ENCODE measurements around the gene RASL10B.

The RASL10B gene

GRCh38 chr17:35708149-35708548 is 23.3 kb upstream of the RASL10B start:
- H3K9ac ChIP-seq (ENCODE audit: low read depth, low read length, poor library complexity, severe bottlenecking), result no peak overlapping the region
- no peaks in the 10 kb centered on the region for H3F3A ChIP-seq (ENCODE audit: low read depth)
- TF ChIP-seq EZH2phosphoT487 (IDR thresholded peaks at IDR 0.05; ENCODE audit: borderline replicate concordance), result no peak
- no peak for TF ChIP-seq CTCF (conservative IDR thresholded peaks at IDR 0.05; ENCODE audit: low read length)
- no peaks in the 10 kb centered on the region for H3K4me1 ChIP-seq (ENCODE audit: insufficient read depth, low read length, poor library complexity, severe bottlenecking)
- H3K4me3 ChIP-seq (ENCODE audit: low read length, poor library complexity, severe bottlenecking), result no peak overlapping the region
- H3K79me2 ChIP-seq (ENCODE audit: insufficient read depth, low read length), result no peaks in the 10 kb centered on the region
- no peaks in the 10 kb centered on the region for H3K27me3 ChIP-seq (ENCODE audit: insufficient read depth, low read length, poor library complexity, severe bottlenecking)
- H3K9me3 ChIP-seq (ENCODE audit: insufficient read depth, low read depth, low read length), result no peaks in the 10 kb centered on the region
- no peak overlapping the region for H2AFZ ChIP-seq (ENCODE audit: low read length)
- H3K9me2 ChIP-seq (replicated peaks; ENCODE audit: low read depth, low read length), result no peaks in the 10 kb centered on the region
- H3K4me2 ChIP-seq (ENCODE audit: low read depth, low read length, poor library complexity, severe bottlenecking), result no peak overlapping the region
- H4K20me1 ChIP-seq (ENCODE audit: insufficient read depth, low read length, poor library complexity, severe bottlenecking), result no peaks in the 10 kb centered on the region
- peaks cover 36% of the 10 kb centered on the region; the same call in 1 of the 2 replicates for H3K36me3 ChIP-seq (ENCODE audit: insufficient read depth, low read length)

GRCh38 chr17:35708951-35709350 is 22.5 kb upstream of the RASL10B start:
- Histone ChIP-seq H3K9ac (ENCODE audit: low read depth, low read length, poor library complexity, severe bottlenecking) (no peak overlapping the region), H3K36me3 (ENCODE audit: insufficient read depth, low read length) (peaks cover 44% of the 10 kb centered on the region; the same call in 1 of the 2 replicates), H3K9me3 (ENCODE audit: insufficient read depth, low read depth, low read length) (no peaks in the 10 kb centered on the region), H3K79me2 (ENCODE audit: insufficient read depth, low read length) (no peaks in the 10 kb centered on the region), H3K27me3 (ENCODE audit: insufficient read depth, low read length, poor library complexity, severe bottlenecking) (no peaks in the 10 kb centered on the region), H3F3A (ENCODE audit: low read depth) (no peaks in the 10 kb centered on the region), H3K4me2 (ENCODE audit: low read depth, low read length, poor library complexity, severe bottlenecking) (no peak overlapping the region), H3K9me2 (replicated peaks; ENCODE audit: low read depth, low read length) (no peaks in the 10 kb centered on the region), H2AFZ (ENCODE audit: low read length) (no peak overlapping the region), H3K4me1 (ENCODE audit: insufficient read depth, low read length, poor library complexity, severe bottlenecking) (no peaks in the 10 kb centered on the region), H4K20me1 (ENCODE audit: insufficient read depth, low read length, poor library complexity, severe bottlenecking) (no peaks in the 10 kb centered on the region), H3K4me3 (ENCODE audit: low read length, poor library complexity, severe bottlenecking) (no peak overlapping the region)
- TF ChIP-seq CTCF (conservative IDR thresholded peaks at IDR 0.05; ENCODE audit: low read length), result no peak
- TF ChIP-seq EZH2phosphoT487 (IDR thresholded peaks at IDR 0.05; ENCODE audit: borderline replicate concordance), result no peak

GRCh38 chr17:35709874-35710273 is 21.6 kb upstream of the RASL10B start:
- H3K4me1 ChIP-seq (ENCODE audit: insufficient read depth, low read length, poor library complexity, severe bottlenecking), result no peaks in the 10 kb centered on the region
- no peaks in the 10 kb centered on the region for H3K79me2 ChIP-seq (ENCODE audit: insufficient read depth, low read length)
- no peaks in the 10 kb centered on the region for H3K27me3 ChIP-seq (ENCODE audit: insufficient read depth, low read length, poor library complexity, severe bottlenecking)
- no peaks in the 10 kb centered on the region for H4K20me1 ChIP-seq (ENCODE audit: insufficient read depth, low read length, poor library complexity, severe bottlenecking)
- no peaks in the 10 kb centered on the region for H3K9me2 ChIP-seq (replicated peaks; ENCODE audit: low read depth, low read length)
- H2AFZ ChIP-seq (ENCODE audit: low read length), result no peak overlapping the region
- no peak for TF ChIP-seq CTCF (conservative IDR thresholded peaks at IDR 0.05; ENCODE audit: low read length)
- no peak for TF ChIP-seq EZH2phosphoT487 (IDR thresholded peaks at IDR 0.05; ENCODE audit: borderline replicate concordance)
- H3K9ac ChIP-seq (ENCODE audit: low read depth, low read length, poor library complexity, severe bottlenecking), result no peak overlapping the region
- H3K9me3 ChIP-seq (ENCODE audit: insufficient read depth, low read depth, low read length), result no peaks in the 10 kb centered on the region
- no peak overlapping the region for H3K4me3 ChIP-seq (ENCODE audit: low read length, poor library complexity, severe bottlenecking)
- H3K36me3 ChIP-seq (ENCODE audit: insufficient read depth, low read length), result peaks cover 50% of the 10 kb centered on the region; the same call in 1 of the 2 replicates
- H3K4me2 ChIP-seq (ENCODE audit: low read depth, low read length, poor library complexity, severe bottlenecking), result no peak overlapping the region
- H3F3A ChIP-seq (ENCODE audit: low read depth), result no peaks in the 10 kb centered on the region
